ENCODE measurements around the gene ZP1.
A peak's percentile ranks its signal among the peaks of the same experiment; 100 is the strongest.

The ZP1 gene

GRCh38 chr11:60923326-60923725, 56.0 kb downstream of the ZP1 start:
- H3K27ac ChIP-seq = no peak overlapping the region
- DNase-seq = no peak
- TF ChIP-seq CTCF (IDR thresholded peaks at IDR 0.05) = no peak
- peaks cover 35 to 40% (median 38%) of the 10 kb centered on the region in 3 donors for H3K36me3 ChIP-seq
- H3K4me3 ChIP-seq = no peak overlapping the region
- H3K27me3 ChIP-seq = peaks cover 0 to 31% of the 10 kb centered on the region in 2 donors
- H3K9me3 ChIP-seq = no peaks in the 10 kb centered on the region
- intact Hi-C loops (cut with DNase I; ENCODE audit: low total_unique reads) = loop anchor here (10.0 kb wide), 1 partner anchor 201 kb away; no protein-coding TSS in a partner anchor
- H3K4me1 ChIP-seq = peaks cover 0 to 37% (median 20%) of the 10 kb centered on the region in 4 donors

GRCh38 chr11:60923800-60924109, 56.4 kb downstream of the ZP1 start:
- Histone ChIP-seq H3K27me3 (peaks cover 0 to 31% of the 10 kb centered on the region in 2 donors), H3K9me3 (no peaks in the 10 kb centered on the region), H3K27ac (no peak overlapping the region), H3K36me3 (peaks cover 35 to 40% (median 38%) of the 10 kb centered on the region in 3 donors), H3K4me3 (no peak overlapping the region), H3K4me1 (peaks cover 0 to 34% (median 20%) of the 10 kb centered on the region in 4 donors)
- no peak for TF ChIP-seq CTCF (IDR thresholded peaks at IDR 0.05)
- intact Hi-C loops (cut with DNase I; ENCODE audit: low total_unique reads) = loop anchor here (10.0 kb wide), 1 partner anchor 201 kb away; no protein-coding TSS in a partner anchor
- no peak for DNase-seq

DNA sequence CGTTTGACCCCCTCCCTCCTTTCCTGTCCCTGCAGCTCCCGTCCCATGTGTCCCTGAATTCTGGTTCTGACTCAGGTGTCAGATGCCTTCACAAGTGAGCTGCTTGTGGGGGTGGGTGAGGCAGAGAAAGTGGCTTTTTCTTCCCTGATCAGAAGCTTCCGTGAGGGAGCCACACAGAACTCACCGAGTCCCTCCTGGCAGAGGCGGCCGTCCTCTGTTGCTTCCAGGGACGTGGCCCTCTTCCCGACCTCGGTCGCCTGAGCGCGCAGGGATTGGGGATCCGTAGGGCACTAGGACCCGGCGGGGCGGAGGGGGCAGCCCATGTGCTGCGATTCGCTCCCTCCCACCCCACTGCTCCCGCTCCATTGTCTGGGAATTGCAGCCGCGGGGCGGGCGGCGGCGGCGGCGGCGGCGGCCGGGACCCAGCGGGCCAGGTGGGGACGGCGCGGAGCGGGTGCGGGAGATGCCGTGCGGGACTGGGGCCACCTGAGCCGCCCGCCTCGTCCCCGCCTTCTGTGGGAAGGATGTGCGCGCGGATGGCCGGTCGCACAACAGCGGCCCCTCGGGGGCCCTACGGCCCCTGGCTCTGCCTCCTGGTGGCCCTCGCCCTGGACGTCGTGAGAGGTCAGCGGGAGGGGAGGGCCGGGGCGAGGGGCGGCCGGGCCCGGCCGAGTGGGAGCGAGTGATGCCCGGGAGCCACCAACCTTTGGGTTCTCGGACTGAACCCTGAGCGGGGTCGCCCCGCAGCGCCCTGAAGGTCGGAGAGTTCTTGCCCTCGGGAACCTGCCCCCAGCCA, 57.0 kb downstream of the ZP1 start, which contains the start of gene TMEM132A:
Gene TMEM132A, plus strand, starts transcription at position 351 of the 796 bp plus-strand sequence. Its CDS starts 174 bp downstream, at position 525.
- no peak within 1 kb of the TSS for H3K27ac ChIP-seq
- intact Hi-C loops (cut with DNase I; ENCODE audit: low total_unique reads) = loop anchor here (10.0 kb wide), 1 partner anchor 200 kb away; no protein-coding TSS in a partner anchor
- peaks cover 0 to 29% (median 20%) of the 10 kb centered on the region in 4 donors for H3K4me1 ChIP-seq

More for the DNA sequence above, 57.0 kb downstream of the ZP1 start, which contains the start of gene TMEM132A:
- no peak for DNase-seq
- no peak for TF ChIP-seq CTCF (IDR thresholded peaks at IDR 0.05)
- Histone ChIP-seq H3K9me3 (no peaks in the 10 kb centered on the region), H3K4me3 (peak within 1 kb of the TSS; percentile 52 to 70), H3K36me3 (peaks cover 35 to 40% (median 38%) of the 10 kb centered on the region in 3 donors), H3K27me3 (peaks cover 0 to 31% of the 10 kb centered on the region in 2 donors)

All from tibial artery (tissue), 4 donors.